ENCODE data around the gene PACRGL. TPM values are rescaled to one million over a fixed set of nuclear protein-coding genes. Genes with fewer than 3 reads are reported as not detected.

PACRGL gene
- total and polyA plus RNA-seq, 10 donors, result 5.7 to 35.4 (median 19.1) TPM

- Histone ChIP-seq H3K4me3 (no peak overlapping the region), H3K36me3 (no peaks in the 10 kb centered on the region), H3K27ac (no peak overlapping the region), H3K27me3 (replicated peaks in 1 of 7) (peaks cover 0 to 16% (median 0%) of the 10 kb centered on the region in 7 donors), H3K9me3 (no peaks in the 10 kb centered on the region), H3K4me1 (no peaks in the 10 kb centered on the region)
- intact Hi-C loops (cut with DNase I; ENCODE audit: low total_unique reads), result no loop called here
- DNase-seq, result no peak
- WGBS, 5 donors, result 63 to 81% (median 79%) methylated on average over 3 of the region's 3 CpGs
- TF ChIP-seq POLR2A (IDR thresholded peaks at IDR 0.05), result no peak
- TF ChIP-seq, protein P1, sequence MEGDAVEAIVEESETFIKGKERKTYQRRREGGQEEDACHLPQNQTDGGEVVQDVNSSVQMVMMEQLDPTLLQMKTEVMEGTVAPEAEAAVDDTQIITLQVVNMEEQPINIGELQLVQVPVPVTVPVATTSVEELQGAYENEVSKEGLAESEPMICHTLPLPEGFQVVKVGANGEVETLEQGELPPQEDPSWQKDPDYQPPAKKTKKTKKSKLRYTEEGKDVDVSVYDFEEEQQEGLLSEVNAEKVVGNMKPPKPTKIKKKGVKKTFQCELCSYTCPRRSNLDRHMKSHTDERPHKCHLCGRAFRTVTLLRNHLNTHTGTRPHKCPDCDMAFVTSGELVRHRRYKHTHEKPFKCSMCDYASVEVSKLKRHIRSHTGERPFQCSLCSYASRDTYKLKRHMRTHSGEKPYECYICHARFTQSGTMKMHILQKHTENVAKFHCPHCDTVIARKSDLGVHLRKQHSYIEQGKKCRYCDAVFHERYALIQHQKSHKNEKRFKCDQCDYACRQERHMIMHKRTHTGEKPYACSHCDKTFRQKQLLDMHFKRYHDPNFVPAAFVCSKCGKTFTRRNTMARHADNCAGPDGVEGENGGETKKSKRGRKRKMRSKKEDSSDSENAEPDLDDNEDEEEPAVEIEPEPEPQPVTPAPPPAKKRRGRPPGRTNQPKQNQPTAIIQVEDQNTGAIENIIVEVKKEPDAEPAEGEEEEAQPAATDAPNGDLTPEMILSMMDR (IDR thresholded peaks at IDR 0.05 in 8 of 11, conservative IDR thresholded peaks at IDR 0.05 in 3 of 11), result no peak
- TF ChIP-seq POLR2AphosphoS5 (IDR thresholded peaks at IDR 0.05), result no peak
Measured at GRCh38 chr4:20678400-20678799, 21.9 kb upstream of the PACRGL start.

GRCh38 chr4:20679951-20680350 is 20.3 kb upstream of the PACRGL start:
- WGBS, 5 donors, result 69 to 89% (median 85%) methylated on average over 1 of the region's 1 CpG
- H3K36me3 ChIP-seq, result no peaks in the 10 kb centered on the region
- intact Hi-C loops (cut with DNase I; ENCODE audit: low total_unique reads), result loop anchor here (5.0 to 10.0 kb wide), 2 partner anchors 255 to 1988 kb away; no protein-coding TSS in a partner anchor
- H3K4me1 ChIP-seq, result peaks cover 0 to 4% (median 0%) of the 10 kb centered on the region in 6 donors
- no peak overlapping the region for H3K4me3 ChIP-seq
- no peak for DNase-seq
- H3K27me3 ChIP-seq (replicated peaks in 1 of 7), result peaks cover 0 to 8% (median 0%) of the 10 kb centered on the region in 7 donors
- no peak for TF ChIP-seq POLR2AphosphoS5 (IDR thresholded peaks at IDR 0.05)
- TF ChIP-seq, protein P1 (IDR thresholded peaks at IDR 0.05 in 8 of 11, conservative IDR thresholded peaks at IDR 0.05 in 3 of 11), result no peak
- no peak for TF ChIP-seq POLR2A (IDR thresholded peaks at IDR 0.05)
- no peaks in the 10 kb centered on the region for H3K9me3 ChIP-seq
- no peak overlapping the region for H3K27ac ChIP-seq

DNA sequence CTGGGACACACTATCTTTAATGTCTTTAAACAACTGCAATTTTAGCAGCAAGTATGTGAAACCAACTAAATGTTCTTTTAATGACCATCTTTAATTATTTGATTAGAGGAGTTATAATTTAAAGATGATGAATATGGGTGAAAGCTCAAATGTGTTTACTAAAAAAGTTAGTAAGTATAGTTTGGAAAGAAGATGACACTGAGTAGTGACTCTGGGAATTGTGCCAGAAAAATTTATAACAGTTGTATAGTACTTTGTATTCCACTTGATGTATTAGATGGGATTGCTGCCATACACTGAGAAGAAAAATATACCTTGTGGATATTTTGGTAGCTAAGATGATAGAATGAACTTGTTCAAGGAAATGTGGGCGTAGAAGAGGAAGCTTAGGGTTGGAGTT is 19.5 kb upstream of the PACRGL start:
- 43 to 64% (median 59%) methylated on average over 1 of the region's 1 CpG for WGBS, 5 donors
- intact Hi-C loops (cut with DNase I; ENCODE audit: low total_unique reads), result loop anchor here (5.0 to 10.0 kb wide), 2 partner anchors 256 to 1988 kb away; no protein-coding TSS in a partner anchor

GRCh38 chr4:20681271-20681670 is 19.0 kb upstream of the PACRGL start:
- Histone ChIP-seq H3K27me3 (replicated peaks in 1 of 7) (peaks cover 0 to 3% (median 0%) of the 10 kb centered on the region in 7 donors), H3K4me1 (peaks cover 0 to 8% (median 0%) of the 10 kb centered on the region in 6 donors), H3K4me3 (no peak overlapping the region), H3K36me3 (no peaks in the 10 kb centered on the region), H3K27ac (no peak overlapping the region), H3K9me3 (no peaks in the 10 kb centered on the region)
- TF ChIP-seq POLR2AphosphoS5 (IDR thresholded peaks at IDR 0.05) (no peak), POLR2A (IDR thresholded peaks at IDR 0.05) (no peak)
- TF ChIP-seq, protein P1 (IDR thresholded peaks at IDR 0.05 in 8 of 11, conservative IDR thresholded peaks at IDR 0.05 in 3 of 11), result no peak
- WGBS, 5 donors, result 67 to 86% (median 76%) methylated on average over 1 of the region's 1 CpG
- intact Hi-C loops (cut with DNase I; ENCODE audit: low total_unique reads), result loop anchor here (5.0 to 10.0 kb wide), 2 partner anchors 256 to 1989 kb away; no protein-coding TSS in a partner anchor
- DNase-seq, result no peak

More for the DNA sequence above, 19.5 kb upstream of the PACRGL start:
- H3K27me3 ChIP-seq (replicated peaks in 1 of 7), result peaks cover 0 to 3% (median 0%) of the 10 kb centered on the region in 7 donors
- H3K9me3 ChIP-seq, result no peaks in the 10 kb centered on the region
- H3K27ac ChIP-seq, result no peak overlapping the region
- no peaks in the 10 kb centered on the region for H3K36me3 ChIP-seq
- no peak for DNase-seq
- no peak overlapping the region for H3K4me3 ChIP-seq
- peaks cover 0 to 8% (median 0%) of the 10 kb centered on the region in 6 donors for H3K4me1 ChIP-seq
- TF ChIP-seq POLR2AphosphoS5 (IDR thresholded peaks at IDR 0.05) (no peak), POLR2A (IDR thresholded peaks at IDR 0.05) (no peak)
- TF ChIP-seq, protein P1 (IDR thresholded peaks at IDR 0.05 in 8 of 11, conservative IDR thresholded peaks at IDR 0.05 in 3 of 11), result no peak

Measured in spleen (tissue), 11 donors.